ENCODE results near the gene SCG3.

SCG3 gene

GRCh38 chr15:51752888-51753287 lies 71.6 kb downstream of the SCG3 start:
- no peak overlapping the region for H3K27ac Mint-ChIP-seq
- peaks cover 32% of the 10 kb centered on the region for H3K4me1 Mint-ChIP-seq (ENCODE audit: low read depth)
- no peaks in the 10 kb centered on the region for H3K27me3 Mint-ChIP-seq
- no peaks in the 10 kb centered on the region for H3K9me3 Mint-ChIP-seq (ENCODE audit: low read depth)
- peak overlapping the region; percentile 88 for H3K4me3 Mint-ChIP-seq
- H3K36me3 Mint-ChIP-seq = no peaks in the 10 kb centered on the region

GRCh38 chr15:51754267-51754666 lies 73.0 kb downstream of the SCG3 start:
- H3K27ac Mint-ChIP-seq = no peak overlapping the region
- no peaks in the 10 kb centered on the region for H3K36me3 Mint-ChIP-seq
- H3K4me3 Mint-ChIP-seq = peak overlapping the region; percentile 1
- H3K4me1 Mint-ChIP-seq (ENCODE audit: low read depth) = peaks cover 32% of the 10 kb centered on the region
- no peaks in the 10 kb centered on the region for H3K27me3 Mint-ChIP-seq
- no peaks in the 10 kb centered on the region for H3K9me3 Mint-ChIP-seq (ENCODE audit: low read depth)

- Mint-ChIP-seq H3K4me1 (ENCODE audit: low read depth) (peaks cover 28% of the 10 kb centered on the region), H3K27ac (no peak overlapping the region), H3K9me3 (ENCODE audit: low read depth) (no peaks in the 10 kb centered on the region), H3K4me3 (no peak overlapping the region), H3K27me3 (no peaks in the 10 kb centered on the region), H3K36me3 (no peaks in the 10 kb centered on the region)
Measured at GRCh38 chr15:51755790-51756189, 74.5 kb downstream of the SCG3 start.

- Mint-ChIP-seq H3K27ac (no peak overlapping the region), H3K4me1 (ENCODE audit: low read depth) (peaks cover 24% of the 10 kb centered on the region), H3K36me3 (no peaks in the 10 kb centered on the region), H3K4me3 (no peak overlapping the region), H3K9me3 (ENCODE audit: low read depth) (no peaks in the 10 kb centered on the region), H3K27me3 (no peaks in the 10 kb centered on the region)
Measured at GRCh38 chr15:51756482-51756881, 75.2 kb downstream of the SCG3 start.

GRCh38 chr15:51757450-51757849 lies 76.1 kb downstream of the SCG3 start:
- H3K9me3 Mint-ChIP-seq (ENCODE audit: low read depth) = no peaks in the 10 kb centered on the region
- H3K4me1 Mint-ChIP-seq (ENCODE audit: low read depth) = peaks cover 20% of the 10 kb centered on the region
- no peaks in the 10 kb centered on the region for H3K36me3 Mint-ChIP-seq
- H3K27ac Mint-ChIP-seq = no peak overlapping the region
- no peak overlapping the region for H3K4me3 Mint-ChIP-seq
- no peaks in the 10 kb centered on the region for H3K27me3 Mint-ChIP-seq

- H3K27ac Mint-ChIP-seq = no peak overlapping the region
- H3K9me3 Mint-ChIP-seq (ENCODE audit: low read depth) = no peaks in the 10 kb centered on the region
- H3K36me3 Mint-ChIP-seq = no peaks in the 10 kb centered on the region
- no peak overlapping the region for H3K4me3 Mint-ChIP-seq
- H3K4me1 Mint-ChIP-seq (ENCODE audit: low read depth) = peaks cover 9% of the 10 kb centered on the region
- no peaks in the 10 kb centered on the region for H3K27me3 Mint-ChIP-seq
Measured at GRCh38 chr15:51758645-51759044, 77.3 kb downstream of the SCG3 start.

- Mint-ChIP-seq H3K36me3 (no peaks in the 10 kb centered on the region), H3K4me3 (no peak overlapping the region), H3K9me3 (ENCODE audit: low read depth) (no peaks in the 10 kb centered on the region), H3K27me3 (no peaks in the 10 kb centered on the region), H3K4me1 (ENCODE audit: low read depth) (peaks cover 1% of the 10 kb centered on the region), H3K27ac (no peak overlapping the region)
Measured at GRCh38 chr15:51759557-51760070, 78.3 kb downstream of the SCG3 start.

- H3K27me3 Mint-ChIP-seq = no peaks in the 10 kb centered on the region
- H3K4me3 Mint-ChIP-seq = no peak overlapping the region
- H3K9me3 Mint-ChIP-seq (ENCODE audit: low read depth) = no peaks in the 10 kb centered on the region
- H3K4me1 Mint-ChIP-seq (ENCODE audit: low read depth) = no peaks in the 10 kb centered on the region
- no peak overlapping the region for H3K27ac Mint-ChIP-seq
- no peaks in the 10 kb centered on the region for H3K36me3 Mint-ChIP-seq
Measured at GRCh38 chr15:51760805-51761204, 79.5 kb downstream of the SCG3 start.

- Mint-ChIP-seq H3K27ac (no peak overlapping the region), H3K4me1 (ENCODE audit: low read depth) (peaks cover 13% of the 10 kb centered on the region), H3K9me3 (ENCODE audit: low read depth) (no peaks in the 10 kb centered on the region), H3K27me3 (no peaks in the 10 kb centered on the region), H3K36me3 (peaks cover 16% of the 10 kb centered on the region), H3K4me3 (no peak overlapping the region)
Measured at GRCh38 chr15:51765751-51766150, 84.4 kb downstream of the SCG3 start.

- Mint-ChIP-seq H3K4me3 (no peak overlapping the region), H3K9me3 (ENCODE audit: low read depth) (no peaks in the 10 kb centered on the region), H3K27me3 (no peaks in the 10 kb centered on the region), H3K36me3 (peaks cover 19% of the 10 kb centered on the region), H3K4me1 (ENCODE audit: low read depth) (peaks cover 13% of the 10 kb centered on the region), H3K27ac (peak overlapping the region; percentile 10)
Measured at GRCh38 chr15:51766341-51766740, 85.0 kb downstream of the SCG3 start.

GRCh38 chr15:51768018-51768417 lies 86.7 kb downstream of the SCG3 start:
- Mint-ChIP-seq H3K27ac (peak overlapping the region; percentile 74), H3K4me1 (ENCODE audit: low read depth) (peaks cover 13% of the 10 kb centered on the region), H3K4me3 (no peak overlapping the region)

More at GRCh38 chr15:51768018-51768417, 86.7 kb downstream of the SCG3 start:
- no peaks in the 10 kb centered on the region for H3K9me3 Mint-ChIP-seq (ENCODE audit: low read depth)
- no peaks in the 10 kb centered on the region for H3K27me3 Mint-ChIP-seq
- H3K36me3 Mint-ChIP-seq = peaks cover 19% of the 10 kb centered on the region
